ENCODE data around the gene NT5C.

NT5C gene

DNA sequence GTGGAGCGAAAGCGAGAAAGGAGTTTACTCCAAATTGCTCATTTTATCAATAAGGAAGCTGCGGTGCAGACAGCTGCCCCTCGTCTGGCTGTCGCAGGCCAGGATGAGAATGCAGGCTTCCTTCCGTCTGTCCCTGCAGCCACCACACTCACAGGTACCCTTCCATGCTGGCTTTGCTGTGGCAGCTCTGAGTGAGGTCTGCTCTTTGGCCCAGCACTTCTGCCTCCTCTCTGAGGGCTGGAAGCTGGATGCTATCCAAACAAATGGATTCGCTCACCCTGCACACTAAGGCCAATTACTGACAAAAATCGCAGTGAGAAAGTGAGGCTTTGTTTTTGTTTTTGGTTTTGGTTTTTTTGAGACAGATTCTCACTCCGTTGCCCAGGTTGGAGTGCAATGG, 14.8 kb downstream of the NT5C start:
- DNase-seq (ENCODE audit: low spot score): no peak

DNA sequence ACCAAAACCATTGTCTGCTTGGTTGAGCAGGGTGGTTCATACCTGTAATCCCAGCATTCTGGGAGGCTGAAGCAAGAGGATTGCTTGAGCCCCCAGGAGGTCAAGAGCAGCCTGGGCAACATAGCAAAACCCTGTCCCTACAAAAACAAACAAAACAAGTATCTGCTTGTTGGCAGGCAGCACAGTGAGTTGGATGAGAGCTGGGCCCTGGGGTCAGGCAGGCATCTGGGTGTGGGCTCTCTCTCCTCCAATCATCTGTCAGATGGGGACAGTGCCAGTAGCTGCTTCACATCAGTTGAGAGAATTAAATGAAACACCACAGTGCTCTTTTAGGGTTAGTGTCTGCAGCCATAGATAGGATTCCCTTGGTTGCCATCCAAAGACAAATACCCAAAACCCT, 16.0 kb downstream of the NT5C start:
- DNase-seq (ENCODE audit: low spot score): no peak

DNA sequence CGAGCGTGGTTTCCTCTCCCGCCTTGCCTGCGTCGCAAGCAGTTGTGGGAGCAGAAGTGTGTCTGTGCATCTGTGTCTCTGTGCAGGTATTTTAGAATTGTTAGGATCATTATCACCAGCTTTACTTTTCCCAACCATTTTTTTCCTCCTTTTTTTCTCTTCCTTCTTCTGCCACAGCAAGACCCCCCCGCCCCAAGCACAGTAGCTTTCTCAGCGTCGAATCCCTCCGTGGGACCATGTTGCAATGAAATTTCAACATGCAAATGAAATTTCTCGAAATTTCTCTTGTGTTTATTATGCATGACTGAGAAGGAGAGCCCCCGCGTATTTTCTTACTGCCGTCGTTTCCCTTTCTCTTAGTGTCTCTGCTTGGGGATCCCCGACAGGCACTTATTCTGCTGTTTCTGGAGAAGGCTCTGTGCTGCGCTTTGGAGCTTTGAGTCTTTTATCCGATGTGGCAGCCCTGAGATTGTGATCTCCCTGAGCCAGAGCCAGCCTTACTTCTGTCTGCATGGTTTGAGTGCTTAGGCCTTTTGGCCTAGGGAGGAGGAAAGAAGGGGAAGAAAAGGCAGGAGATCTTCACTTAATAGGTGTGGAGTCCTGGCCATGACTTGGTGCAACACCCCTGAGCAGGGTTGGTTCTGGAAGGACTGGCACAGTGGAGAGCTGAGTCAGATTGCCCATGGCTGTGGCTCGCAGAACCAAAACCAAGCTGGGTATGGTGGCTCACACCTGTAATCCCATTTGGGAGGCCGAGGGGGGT, 16.8 kb downstream of the NT5C start:
- DNase-seq (ENCODE audit: low spot score): no peak

DNA sequence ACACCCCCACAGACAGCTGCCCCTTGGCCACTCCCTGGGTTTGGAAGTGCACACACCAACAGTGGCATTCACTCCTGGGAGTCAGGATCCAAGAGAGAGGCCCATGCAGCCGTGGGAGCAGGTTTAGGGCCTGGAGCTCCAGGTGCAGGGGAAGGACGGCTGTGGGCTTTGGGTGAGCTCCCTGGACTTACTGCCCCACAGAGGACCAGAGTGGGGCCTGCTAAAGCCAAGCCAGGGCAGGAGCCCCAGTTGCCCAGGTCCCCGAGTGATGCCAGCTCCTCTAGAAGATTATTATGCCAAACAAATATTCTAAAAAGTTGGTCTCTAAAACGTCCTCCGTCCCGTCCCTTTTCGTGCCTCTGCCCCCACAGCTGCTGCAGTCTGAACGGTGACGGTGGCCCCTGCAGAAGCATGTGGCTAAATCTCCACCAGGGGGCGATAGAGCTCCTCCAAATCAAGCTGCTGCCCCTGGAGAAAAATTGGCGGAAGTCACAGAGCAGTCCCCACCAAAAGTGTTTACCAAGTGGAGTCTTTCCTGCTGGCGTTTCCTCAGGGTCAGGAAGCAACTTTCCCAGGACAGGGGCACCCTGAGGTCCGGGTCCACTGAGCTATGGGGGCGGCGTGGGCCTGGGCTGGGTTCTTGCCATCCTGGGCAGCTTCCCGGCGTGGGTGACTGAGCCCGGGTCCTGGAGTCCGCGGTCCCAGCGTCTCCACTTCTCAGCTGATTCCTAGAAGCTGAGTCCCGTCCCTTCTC, 17.6 kb downstream of the NT5C start:
- DNase-seq (ENCODE audit: low spot score): peak; percentile 91

DNA sequence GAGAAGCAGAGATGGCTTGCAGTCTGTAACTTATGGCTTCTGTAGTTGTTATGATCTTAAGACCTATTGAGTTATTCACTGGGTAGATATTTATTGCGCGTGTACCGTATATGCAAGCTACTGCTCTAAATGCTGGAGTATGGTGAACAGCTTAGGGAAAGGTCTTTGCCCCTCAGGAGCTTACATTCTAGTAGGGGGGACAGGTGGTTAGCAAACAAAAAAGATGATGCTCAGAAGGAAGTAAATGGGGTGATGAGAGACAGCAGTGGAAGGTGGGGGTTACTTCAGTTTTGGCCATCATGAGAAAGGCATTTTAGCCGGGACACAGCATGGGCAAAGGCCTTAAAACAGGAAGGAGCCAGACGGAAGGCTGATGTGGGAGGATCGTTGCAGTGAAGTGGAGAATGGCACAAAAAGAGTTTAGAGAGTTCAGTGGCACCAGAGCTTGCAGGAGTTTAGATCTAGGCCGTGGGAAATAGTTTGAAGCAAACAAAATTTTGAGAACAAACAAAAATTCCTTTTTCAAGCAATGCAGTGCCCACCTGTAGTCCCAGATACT, 19.7 kb downstream of the NT5C start:
- DNase-seq (ENCODE audit: low spot score): no peak

DNA sequence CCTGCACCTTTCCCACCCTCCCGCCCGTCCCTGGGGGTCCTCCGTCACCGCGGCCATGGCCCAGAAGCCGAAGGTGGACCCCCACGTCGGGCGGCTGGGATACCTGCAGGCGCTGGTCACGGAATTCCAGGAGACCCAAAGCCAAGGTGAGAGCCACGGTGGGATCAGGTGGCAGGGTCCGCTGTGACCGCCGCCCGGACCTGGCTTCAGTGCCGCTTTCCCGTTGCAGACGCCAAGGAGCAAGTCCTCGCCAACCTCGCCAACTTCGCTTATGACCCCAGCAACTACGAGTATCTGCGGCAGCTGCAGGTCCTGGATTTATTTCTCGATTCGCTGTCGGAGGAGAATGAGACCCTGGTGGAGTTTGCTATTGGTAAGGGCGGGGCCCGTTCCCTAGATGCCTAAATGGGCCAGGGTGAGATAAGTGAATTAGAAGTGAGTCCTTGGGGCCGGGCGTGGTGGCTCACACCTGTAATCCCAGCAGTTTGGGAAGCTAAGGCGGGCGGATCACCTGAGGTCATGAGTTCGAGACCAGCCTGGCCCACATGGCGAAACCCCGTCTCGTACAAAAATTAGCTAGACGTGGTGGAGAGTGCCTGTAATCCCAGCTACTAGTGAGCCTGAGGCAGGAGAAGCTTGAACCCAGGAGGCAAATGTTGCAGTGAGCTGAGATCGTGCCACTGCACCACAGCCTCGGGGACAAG, 21.2 kb downstream of the NT5C start:
- DNase-seq (ENCODE audit: low spot score): no peak

DNA sequence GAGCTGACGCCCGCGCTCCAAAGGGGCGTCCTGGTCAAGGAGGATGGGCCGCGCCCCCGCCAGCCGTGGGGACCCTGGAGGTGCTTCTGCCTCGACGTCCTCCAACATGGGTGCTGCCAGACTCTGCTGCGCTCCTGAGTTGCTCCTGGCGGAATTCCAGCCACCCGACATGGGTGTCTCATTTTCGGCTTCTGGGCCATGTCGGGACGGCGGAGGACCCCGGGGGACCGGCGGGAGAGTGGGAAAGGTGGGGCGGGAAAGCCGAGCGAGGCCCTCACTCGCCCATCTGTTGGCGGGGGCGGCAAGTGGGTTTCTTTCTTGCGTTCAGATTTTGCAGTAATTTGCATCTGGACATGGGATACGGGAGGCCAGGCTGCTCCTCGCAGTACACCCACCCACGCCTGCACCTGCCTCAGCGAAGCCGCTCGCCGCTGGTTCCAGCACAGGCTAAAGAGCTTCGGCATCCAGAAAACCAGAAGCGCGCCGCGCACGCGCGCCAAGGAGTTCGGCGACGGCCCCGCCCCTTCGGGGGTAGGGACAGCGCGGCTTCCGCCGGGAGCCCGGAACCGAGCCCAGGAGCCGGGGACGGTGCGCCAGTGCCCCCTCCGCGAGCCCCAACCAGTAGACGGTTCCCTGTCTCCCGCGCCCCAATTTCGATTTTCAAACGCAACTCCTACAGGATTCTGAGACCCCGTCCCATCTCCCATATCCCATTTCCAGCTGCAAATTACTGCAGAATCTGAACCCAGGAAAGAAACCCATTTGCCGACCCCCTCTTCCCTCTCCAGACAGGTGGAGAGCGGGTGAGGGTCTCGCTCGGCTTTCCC, 21.9 kb downstream of the NT5C start, which contains the start of gene ARMC7:
Gene ARMC7, plus strand, starts transcription at position 563 of the 827 bp plus-strand sequence. CDS start 320 bp downstream, outside the sequence.
- DNase-seq (ENCODE audit: low spot score): peak; percentile 91

DNA sequence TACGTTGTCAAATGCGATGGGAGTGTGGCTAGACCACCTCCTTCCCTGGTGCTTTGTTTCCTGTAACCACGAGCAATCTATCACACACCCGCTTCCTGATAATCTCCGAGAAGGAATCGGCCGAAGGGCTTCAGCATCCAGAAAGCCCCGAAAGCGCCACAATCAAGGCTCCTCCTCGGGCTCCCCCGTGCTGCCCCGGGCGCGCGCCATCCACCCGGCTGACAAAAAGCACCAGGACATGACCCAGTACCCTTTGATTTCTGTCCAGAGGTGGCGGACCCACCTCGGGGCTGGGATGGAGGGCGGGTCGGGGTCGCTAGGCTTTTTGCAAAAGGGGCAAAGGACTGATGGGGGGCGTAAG, 22.5 kb downstream of the NT5C start:
- no peak for DNase-seq (ENCODE audit: low spot score)

DNA sequence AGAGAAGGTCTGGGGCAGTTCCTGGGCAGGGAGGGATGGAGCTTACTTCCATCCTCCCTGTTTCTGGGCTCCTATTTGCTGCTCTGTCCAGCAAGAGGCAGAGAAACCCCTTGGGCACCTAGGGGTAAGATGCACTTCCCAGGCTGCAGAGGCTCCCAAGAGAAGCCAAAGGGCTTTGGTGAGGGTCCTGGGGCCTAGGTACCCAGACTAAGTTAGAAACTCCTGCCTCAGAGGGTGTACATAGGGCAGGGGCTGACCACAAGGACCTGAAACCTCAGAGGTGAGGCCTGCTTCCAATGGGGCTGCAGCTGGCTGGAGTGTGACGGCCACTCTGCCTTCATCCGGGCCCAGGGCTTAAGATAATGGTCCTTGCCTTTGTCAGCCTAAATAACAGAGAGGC, 23.3 kb downstream of the NT5C start:
- no peak for DNase-seq (ENCODE audit: low spot score)

DNA sequence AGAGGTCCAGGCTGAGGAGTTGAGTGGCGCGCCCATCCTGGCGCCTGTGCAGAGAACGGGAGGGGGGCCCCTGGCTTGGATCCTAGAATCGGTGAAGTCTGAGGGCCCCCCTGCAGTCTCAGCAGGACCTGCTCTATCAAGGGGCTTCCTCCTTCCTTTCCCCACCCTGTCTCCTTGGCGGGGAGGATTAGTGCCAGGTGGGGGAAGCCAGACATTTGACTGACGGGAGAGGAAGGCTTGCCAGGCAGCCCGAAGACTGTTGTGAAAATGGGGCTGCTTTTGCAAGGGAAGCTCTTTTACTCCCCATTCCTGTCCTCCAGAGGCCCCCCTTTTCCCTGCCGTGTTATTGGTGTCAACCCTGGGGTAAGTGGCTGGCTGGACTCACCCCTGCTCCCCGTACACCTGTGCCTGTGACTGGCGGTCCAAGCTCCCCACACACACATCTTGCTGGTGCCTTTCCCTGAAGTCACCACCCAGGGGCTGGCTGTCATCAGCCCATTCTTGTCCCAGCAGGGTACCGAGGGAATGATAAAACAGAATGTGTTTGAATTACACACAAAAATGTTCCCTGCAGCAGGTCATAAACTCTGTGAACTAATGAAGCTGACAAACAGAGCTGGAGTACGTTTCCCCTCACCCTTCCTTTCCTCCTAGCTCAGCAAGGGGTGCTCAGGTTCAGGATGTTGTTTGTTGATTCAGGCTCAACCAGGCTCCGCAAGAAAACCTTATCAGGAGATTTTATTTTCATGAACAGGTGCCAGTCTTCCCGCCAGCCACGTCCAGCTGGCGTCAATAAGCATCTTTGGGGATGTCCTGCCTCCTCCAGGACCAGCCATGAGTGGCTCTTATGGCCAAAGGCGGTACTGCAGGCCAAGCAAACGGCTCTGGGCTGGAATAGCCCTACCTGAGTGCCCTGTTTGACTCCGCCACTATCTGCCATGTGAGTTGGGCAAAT, 26.1 kb downstream of the NT5C start:
- DNase-seq (ENCODE audit: low spot score): no peak

DNA sequence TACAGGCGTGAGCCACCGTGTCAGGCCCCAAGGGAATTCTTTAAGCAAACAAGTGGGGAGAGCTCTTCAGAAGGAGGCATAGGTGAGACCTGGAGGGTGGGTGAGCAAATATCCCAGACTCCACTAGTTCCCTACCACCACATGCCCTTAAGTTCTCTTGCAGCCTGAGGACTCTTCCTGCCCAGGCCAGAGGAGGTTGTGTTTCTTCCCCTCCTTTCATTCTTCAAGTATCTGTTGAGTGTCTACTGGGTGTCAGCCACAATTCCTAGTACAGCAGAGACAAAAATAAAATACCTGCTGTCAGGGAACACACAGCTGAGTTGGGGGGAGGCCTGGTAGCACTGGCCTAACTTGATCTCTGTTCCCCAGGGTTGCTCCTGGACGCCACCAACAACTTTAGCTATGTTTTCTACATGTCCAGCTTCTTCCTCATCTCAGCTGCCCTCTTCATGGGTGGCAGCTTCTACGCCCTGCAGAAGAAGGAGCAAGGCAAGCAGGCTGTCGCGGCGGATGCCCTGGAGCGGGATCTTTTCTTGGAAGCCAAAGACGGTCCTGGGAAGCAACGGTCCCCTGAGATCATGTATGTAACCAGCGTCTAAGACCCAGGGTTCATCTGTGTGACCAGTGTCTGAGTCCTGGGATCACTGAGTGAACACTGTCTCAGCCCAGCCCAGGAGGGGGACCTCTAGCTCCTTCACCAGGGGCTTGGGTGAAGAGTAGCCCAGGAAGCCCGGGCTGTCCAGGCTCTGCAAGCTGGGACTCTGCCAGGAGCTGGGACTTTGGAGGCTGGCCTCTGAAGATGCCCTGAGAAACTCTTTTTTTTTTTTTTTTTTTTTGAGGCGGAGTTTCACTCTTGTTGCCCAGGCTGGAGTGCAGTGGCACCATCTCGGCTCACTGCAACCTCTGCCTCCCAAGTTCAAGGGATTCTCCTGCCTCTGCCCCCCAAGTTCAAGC, 27.7 kb downstream of the NT5C start:
- no peak for DNase-seq (ENCODE audit: low spot score)

DNA sequence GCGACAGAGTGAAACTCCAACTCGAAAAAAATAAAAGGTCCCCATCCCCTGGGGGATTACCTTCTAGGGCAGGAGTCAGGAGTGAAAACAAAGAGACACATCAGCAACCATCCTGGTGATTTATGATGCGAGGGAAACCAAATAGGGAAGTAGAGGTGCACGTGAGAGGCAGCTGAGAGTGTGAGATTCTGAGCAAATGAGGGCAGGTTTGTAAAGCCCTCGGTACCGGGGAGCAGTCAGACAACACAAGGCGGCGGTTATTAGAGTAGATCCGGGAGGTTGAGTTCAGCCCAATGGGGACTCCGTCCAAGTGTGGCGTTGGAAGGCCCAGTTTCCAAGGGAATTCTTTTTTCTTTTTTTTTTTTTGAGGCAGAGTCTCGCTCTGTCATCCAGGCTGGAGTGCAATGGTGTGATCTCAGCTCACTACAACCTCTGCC, 29.1 kb downstream of the NT5C start:
- no peak for DNase-seq (ENCODE audit: low spot score)

DNA sequence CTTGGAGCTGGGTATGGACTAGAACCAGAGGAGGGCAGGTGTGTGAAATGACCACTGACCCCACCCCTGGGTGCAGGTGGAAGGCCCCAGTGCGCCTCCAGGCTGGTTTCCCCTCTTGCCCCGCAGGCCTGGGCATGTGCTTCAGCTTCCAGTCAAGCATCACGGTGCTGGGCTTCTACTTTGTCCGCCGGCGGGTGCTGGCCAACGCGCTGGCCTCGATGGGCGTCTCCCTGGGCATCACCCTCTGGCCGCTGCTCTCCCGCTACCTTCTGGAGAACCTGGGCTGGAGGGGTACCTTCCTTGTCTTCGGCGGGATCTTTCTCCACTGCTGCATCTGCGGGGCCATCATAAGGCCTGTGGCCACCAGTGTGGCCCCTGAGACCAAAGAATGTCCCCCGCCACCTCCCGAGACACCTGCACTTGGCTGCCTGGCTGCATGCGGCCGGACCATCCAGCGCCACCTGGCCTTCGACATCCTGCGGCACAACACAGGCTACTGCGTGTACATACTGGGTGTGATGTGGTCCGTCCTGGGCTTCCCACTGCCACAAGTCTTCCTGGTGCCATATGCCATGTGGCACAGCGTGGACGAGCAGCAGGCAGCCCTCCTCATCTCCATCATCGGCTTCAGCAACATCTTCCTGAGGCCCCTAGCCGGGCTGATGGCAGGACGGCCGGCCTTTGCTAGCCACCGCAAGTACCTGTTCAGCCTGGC, 31.5 kb downstream of the NT5C start:
- DNase-seq (ENCODE audit: low spot score): no peak

DNA sequence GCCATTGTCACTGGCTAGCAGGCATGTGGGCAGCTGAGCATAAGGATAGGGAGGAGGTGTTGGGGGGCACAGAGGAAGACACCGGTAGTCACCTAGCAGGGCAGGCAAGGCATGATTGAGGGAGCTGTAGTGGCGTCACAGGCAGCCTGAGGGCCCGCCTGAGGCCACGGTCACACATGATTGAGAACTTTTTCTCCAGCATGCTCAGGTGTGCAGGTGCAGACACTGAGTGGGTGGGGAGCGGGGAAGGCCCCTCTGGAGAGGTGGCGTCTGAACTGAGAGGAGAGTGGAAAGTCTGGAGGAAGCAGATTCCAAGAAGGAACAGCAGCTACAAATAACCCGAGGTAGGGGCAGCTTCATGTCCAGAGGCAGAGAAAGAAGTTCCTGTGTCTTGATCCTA, 32.7 kb downstream of the NT5C start:
- no peak for DNase-seq (ENCODE audit: low spot score)

DNA sequence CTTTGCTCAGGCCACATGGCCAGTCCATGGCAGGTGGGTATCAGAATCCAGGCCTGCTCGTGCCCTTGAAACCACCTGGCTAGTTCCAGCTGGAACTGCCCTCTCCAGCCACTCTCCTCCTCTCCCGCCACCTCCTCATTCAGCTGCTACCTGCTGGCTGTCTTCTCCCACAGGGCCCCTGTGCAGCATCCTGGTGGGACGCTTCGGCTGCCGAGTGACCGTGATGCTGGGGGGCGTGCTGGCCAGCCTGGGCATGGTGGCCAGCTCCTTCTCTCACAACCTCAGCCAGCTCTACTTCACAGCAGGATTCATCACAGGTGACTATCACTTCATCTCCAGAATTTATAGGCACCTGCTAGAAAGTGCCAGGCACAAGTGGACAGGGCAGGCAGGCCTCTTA, 33.7 kb downstream of the NT5C start:
- DNase-seq (ENCODE audit: low spot score): no peak

DNA sequence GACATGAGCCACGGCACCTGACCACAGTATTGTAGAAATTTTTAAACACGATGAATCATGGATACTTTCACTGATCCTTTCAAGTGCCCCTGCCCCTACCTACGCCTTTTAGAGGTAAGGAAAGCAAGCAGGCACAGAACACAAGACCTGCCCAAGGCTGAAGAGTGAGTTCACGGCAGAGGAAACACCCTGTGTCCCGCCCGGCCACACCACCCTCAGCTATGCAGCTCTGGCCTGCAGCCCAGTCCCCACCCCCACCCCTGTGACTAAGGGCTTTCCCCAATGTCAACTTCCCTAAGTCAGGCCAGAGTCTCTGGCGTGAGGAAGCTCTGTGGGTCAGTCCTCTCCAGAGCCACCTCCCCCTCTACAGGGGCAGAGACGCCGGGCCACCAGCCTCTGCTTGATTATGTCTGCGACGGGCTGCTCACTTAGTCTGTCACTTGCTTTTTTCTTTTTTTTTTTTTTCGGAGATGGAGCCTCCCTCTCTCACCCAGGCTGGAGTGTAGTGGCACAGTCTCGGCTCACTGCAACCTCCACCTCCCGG, 35.4 kb downstream of the NT5C start:
- no peak for DNase-seq (ENCODE audit: low spot score)

DNA sequence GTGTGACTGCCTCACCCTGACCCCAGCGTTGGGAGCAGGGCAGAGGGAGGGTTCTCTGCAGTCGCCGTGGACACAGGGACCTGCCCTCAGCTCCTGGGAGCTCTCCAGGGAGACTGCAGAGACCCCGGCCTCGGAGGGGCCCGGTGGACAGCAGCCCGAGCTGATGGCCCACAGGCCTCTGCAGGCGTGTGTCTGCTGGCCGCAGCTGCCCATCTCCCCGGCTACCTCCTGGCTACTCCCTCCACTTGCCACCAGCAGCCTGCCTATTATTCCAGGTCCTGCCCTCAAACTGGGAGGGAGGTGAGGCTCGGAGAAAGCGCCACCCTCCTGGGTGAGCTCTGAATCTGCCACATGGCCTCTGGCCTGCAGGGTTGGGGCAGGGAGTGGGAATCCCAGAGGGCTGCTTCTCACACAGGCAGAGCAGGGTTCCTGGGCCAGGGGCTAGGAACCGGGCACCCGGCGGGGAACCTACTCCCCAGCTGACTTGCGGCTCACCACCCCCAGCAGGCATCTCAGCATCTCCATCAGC, 36.6 kb downstream of the NT5C start:
- no peak for DNase-seq (ENCODE audit: low spot score)

DNA sequence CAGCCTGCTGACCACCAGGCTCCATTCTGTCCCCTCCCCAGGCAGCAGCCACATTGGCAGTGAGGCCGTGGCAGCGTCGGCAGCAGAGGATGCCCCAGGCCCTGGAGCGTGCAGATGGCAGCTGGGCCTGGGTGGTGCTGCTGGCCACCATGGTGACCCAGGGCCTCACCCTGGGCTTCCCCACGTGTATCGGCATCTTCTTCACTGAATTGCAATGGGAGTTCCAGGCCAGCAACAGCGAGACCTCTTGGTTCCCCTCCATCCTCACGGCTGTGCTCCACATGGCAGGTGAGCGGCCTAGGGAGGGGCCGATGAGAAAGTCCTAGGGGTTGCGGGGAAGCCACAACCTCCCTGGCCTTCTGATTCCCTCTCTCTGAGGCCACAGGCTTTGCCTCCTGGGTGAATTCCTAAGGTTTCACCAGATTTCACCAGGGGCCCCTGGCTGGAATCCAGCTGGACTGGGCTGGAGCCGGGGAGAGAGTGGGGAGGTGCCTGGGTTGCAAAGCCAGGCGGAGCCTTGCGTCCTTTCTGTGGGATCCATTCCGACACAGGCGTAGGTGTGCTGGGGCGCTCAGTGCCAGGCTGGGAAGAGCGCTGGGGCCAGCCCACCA, 37.9 kb downstream of the NT5C start:
- DNase-seq (ENCODE audit: low spot score): no peak
